H1 (cell line): ENCODE data around the gene FAM163A. TPM values are rescaled to one million over a fixed set of nuclear protein-coding genes. Genes with fewer than 3 reads are reported as not detected.

ENCODE experiments used
- CTCF ChIA-PET: fragments of 300-600 bp; sonication (Branson Sonifier 250); formaldehyde crosslinking; loops from one replicate; lab custom pipeline; 2021; ENCODE audit not compliant: partially characterized antibody; lab: Charles Lee
- POLR2A ChIA-PET: fragments of 300-600 bp; sonication (Branson Sonifier 250); formaldehyde crosslinking; loops from one replicate; lab custom pipeline; 2021; ENCODE audit warnings: inconsistent platforms; ENCODE audit not compliant: partially characterized antibody; lab: Charles Lee
- DNase-seq, 2 experiments: peaks; one replicate each; pipeline versions ENCODE4 v3.0.0 to v3.0.0-alpha.2; 2010 to 2022; ENCODE audit warnings: low spot score in 2 of 2, low read depth in 1 of 2, mixed read lengths in 1 of 2
- FAIRE-seq: peaks from 2 replicates; lab custom pipeline; 2011; peaks lifted over from hg19 to GRCh38; lab: Jason Lieb, UNC
- H2AFZ ChIP-seq: 2 replicates; pipeline ENCODE4 v1.8.1; 2012; ENCODE audit warnings: low read length, inconsistent platforms
- H2AK5ac ChIP-seq: 2 replicates; pipeline ENCODE4 v1.6.1; 2013; ENCODE audit warnings: low read depth, low read length
- H2BK120ac ChIP-seq: replicated peaks from 2 replicates; pipeline ENCODE3; 2013; ENCODE audit warnings: low read depth, low read length, inconsistent platforms
- H2BK12ac ChIP-seq: 2 replicates; pipeline ENCODE4 v1.6.1; 2013; ENCODE audit warnings: low read depth, low read length
- H2BK15ac ChIP-seq: 2 replicates; pipeline ENCODE4 v1.6.1; 2013; ENCODE audit warnings: low read length
- H2BK20ac ChIP-seq: 2 replicates; pipeline ENCODE4 v1.6.1; 2013; ENCODE audit warnings: low read length
- H2BK5ac ChIP-seq: 2 replicates; pipeline ENCODE4 v1.6.1; 2013; ENCODE audit warnings: low read depth, low read length
- H3K14ac ChIP-seq: 2 replicates; pipeline ENCODE4 v1.6.1; 2013; ENCODE audit warnings: inconsistent platforms; ENCODE audit not compliant: insufficient read length
- H3K18ac ChIP-seq: 2 replicates; pipeline ENCODE4 v1.6.1; 2013; ENCODE audit warnings: low read length; ENCODE audit errors: extremely low read depth
- H3K23ac ChIP-seq: 2 replicates; pipeline ENCODE4 v1.6.1; 2013; ENCODE audit warnings: inconsistent platforms; ENCODE audit not compliant: insufficient read length
- H3K23me2 ChIP-seq: 2 replicates; pipeline ENCODE4 v1.6.1; 2013; ENCODE audit warnings: low read depth, low read length
- H3K27ac ChIP-seq: 2 replicates; pipeline ENCODE4 v1.6.1; 2011; ENCODE audit warnings: low read depth, low read length, inconsistent platforms
- H3K27me3 ChIP-seq, 4 experiments: replicated peaks in 1 of 4; 1 replicate in 1 of 4; 2 replicates in 3 of 4; pipeline versions ENCODE4 v1.6.1 to v1.8.1; 2011 to 2013; ENCODE audit warnings: low read length in 3 of 4, mild to moderate bottlenecking in 3 of 4, inconsistent platforms in 2 of 4, mixed read lengths in 2 of 4, moderate library complexity in 1 of 4; ENCODE audit not compliant: control insufficient read depth in 3 of 4, insufficient read depth in 3 of 4; ENCODE audit errors: extremely low read depth in 1 of 4
- H3K36me3 ChIP-seq, 4 experiments: 2 replicates each; pipeline versions ENCODE4 v1.6.1 to v1.8.1; 2011 to 2013; ENCODE audit warnings: mild to moderate bottlenecking in 4 of 4, low read length in 3 of 4, moderate library complexity in 2 of 4, control low read depth in 1 of 4, inconsistent platforms in 1 of 4; ENCODE audit not compliant: insufficient read depth in 4 of 4, control insufficient read depth in 2 of 4
- H3K4ac ChIP-seq: replicated peaks from 2 replicates; pipeline ENCODE3; 2013; ENCODE audit warnings: low read length, low read depth, mixed read lengths, inconsistent platforms; ENCODE audit not compliant: insufficient read length
- H3K4me1 ChIP-seq, 4 experiments: replicated peaks in 1 of 4; 1 replicate in 1 of 4; 2 replicates in 3 of 4; pipeline versions ENCODE4 v1.6.1 to v1.8.1; 2011 to 2013; ENCODE audit warnings: low read length in 3 of 4, inconsistent platforms in 2 of 4, mixed read lengths in 1 of 4; ENCODE audit not compliant: insufficient read depth in 4 of 4, control insufficient read depth in 3 of 4
- H3K4me2 ChIP-seq, 2 experiments: 2 replicates each; pipeline versions ENCODE4 v1.6.1 to v1.8.1; 2011 to 2013; ENCODE audit warnings: low read depth in 2 of 2, low read length in 2 of 2, control low read depth in 1 of 2, inconsistent platforms in 1 of 2, mild to moderate bottlenecking in 1 of 2; ENCODE audit not compliant: insufficient read depth in 1 of 2
- H3K4me3 ChIP-seq, 4 experiments: fragments of 200-600, 300-600 bp in 1 of 4; sonication (generic), shearing (Covaris generic), sonication (Bioruptor Twin) in 1 of 4; 2 replicates each; pipeline versions ENCODE4 v1.5.1 to v1.8.1; 2011 to 2016; ENCODE audit warnings: low read length in 4 of 4, low read depth in 3 of 4, control low read depth in 2 of 4, inconsistent platforms in 2 of 4, mild to moderate bottlenecking in 2 of 4, mixed read lengths in 1 of 4, moderate library complexity in 1 of 4; ENCODE audit not compliant: insufficient read depth in 2 of 4; ENCODE audit errors: extremely low read depth in 1 of 4
- H3K56ac ChIP-seq: replicated peaks from 2 replicates; pipeline ENCODE3; 2013; ENCODE audit warnings: low read depth, mild to moderate bottlenecking, mixed read lengths, low read length, inconsistent platforms; ENCODE audit not compliant: insufficient read length
- H3K79me1 ChIP-seq: 2 replicates; pipeline ENCODE4 v1.6.1; 2013; ENCODE audit warnings: low read depth, low read length, control low read depth
- H3K79me2 ChIP-seq, 2 experiments: 2 replicates each; pipeline versions ENCODE4 v1.6.1 to v1.8.1; 2012 to 2013; ENCODE audit warnings: low read length in 2 of 2, mild to moderate bottlenecking in 2 of 2, inconsistent platforms in 1 of 2; ENCODE audit not compliant: insufficient read depth in 2 of 2, control insufficient read depth in 1 of 2
- H3K9ac ChIP-seq, 4 experiments: replicated peaks in 1 of 4; 1 replicate in 1 of 4; 2 replicates in 3 of 4; pipeline versions ENCODE4 v1.6.1 to v1.8.1; 2011 to 2013; ENCODE audit warnings: low read depth in 3 of 4, low read length in 3 of 4, control low read depth in 2 of 4, mild to moderate bottlenecking in 2 of 4, moderate library complexity in 2 of 4, inconsistent platforms in 1 of 4; ENCODE audit errors: extremely low read depth in 1 of 4
- H3K9me3 ChIP-seq, 2 experiments: 2 replicates each; pipeline versions ENCODE4 v1.6.1 to v1.8.1; 2012 to 2013; ENCODE audit warnings: mild to moderate bottlenecking in 2 of 2, moderate library complexity in 2 of 2, control low read depth in 1 of 2, inconsistent platforms in 1 of 2, low read depth in 1 of 2, low read length in 1 of 2, mixed read lengths in 1 of 2; ENCODE audit not compliant: insufficient read depth in 2 of 2
- H4K20me1 ChIP-seq, 2 experiments: replicated peaks in 1 of 2; 2 replicates each; pipeline versions ENCODE3 to v1.8.1; 2011 to 2013; ENCODE audit warnings: inconsistent platforms in 2 of 2, low read length in 2 of 2, mild to moderate bottlenecking in 1 of 2; ENCODE audit not compliant: insufficient read depth in 2 of 2, control insufficient read depth in 1 of 2
- H4K5ac ChIP-seq: 2 replicates; pipeline ENCODE4 v1.6.1; 2013; ENCODE audit warnings: low read length, low read depth, mixed read lengths, inconsistent platforms; ENCODE audit not compliant: insufficient read length
- H4K8ac ChIP-seq: 2 replicates; pipeline ENCODE4 v1.8.0; 2013; ENCODE audit warnings: mild to moderate bottlenecking, moderate library complexity, low read length, inconsistent platforms; ENCODE audit not compliant: insufficient read depth; ENCODE audit errors: extremely low read depth
- H4K91ac ChIP-seq: replicated peaks from 2 replicates; pipeline ENCODE3; 2013; ENCODE audit warnings: low read length, mixed read lengths, inconsistent platforms; ENCODE audit not compliant: insufficient read length
- ASH2L ChIP-seq: fragments of 200-600, 300-600 bp; sonication (generic); IDR thresholded peaks from one replicate; pipeline ENCODE4 v1.7.1; 2017; ENCODE audit warnings: low read length
- BCL11A ChIP-seq, 2 experiments: IDR thresholded peaks; one replicate each; pipeline ENCODE4 v1.6.1; 2011; ENCODE audit warnings: low read depth in 2 of 2, low read length in 2 of 2, mild to moderate bottlenecking in 2 of 2
- EGR1 ChIP-seq: IDR thresholded peaks from 2 replicates; pipeline ENCODE4 v1.6.1; 2011; ENCODE audit warnings: low read depth, low read length, borderline replicate concordance
- EP300 ChIP-seq, 2 experiments: IDR thresholded peaks; 1 replicate in 1 of 2; 2 replicates in 1 of 2; pipeline ENCODE4 v1.6.1; 2011 to 2012; ENCODE audit warnings: low read depth in 2 of 2, low read length in 2 of 2, mild to moderate bottlenecking in 2 of 2, borderline replicate concordance in 1 of 2, inconsistent platforms in 1 of 2, moderate library complexity in 1 of 2
- GABPA ChIP-seq: IDR thresholded peaks from 2 replicates; pipeline ENCODE4 v1.6.1; 2011; ENCODE audit warnings: mild to moderate bottlenecking, low read length, moderate library complexity, borderline replicate concordance; ENCODE audit not compliant: insufficient read depth
- JUN ChIP-seq: IDR thresholded peaks from 2 replicates; pipeline ENCODE4 v1.6.1; 2011; ENCODE audit warnings: low read depth, mild to moderate bottlenecking, improper control_type of control experiment, low read length
- KDM4A ChIP-seq: IDR thresholded peaks from one replicate; pipeline ENCODE4 v1.7.1; 2012; ENCODE audit warnings: low read depth, mild to moderate bottlenecking, moderate library complexity, low read length, inconsistent platforms; ENCODE audit not compliant: severe bottlenecking
- MAFK ChIP-seq: IDR thresholded peaks from 2 replicates; pipeline ENCODE4 v1.6.1; 2012; ENCODE audit warnings: low read depth, mild to moderate bottlenecking, improper control_type of control experiment, low read length
- NRF1 ChIP-seq: IDR thresholded peaks from 2 replicates; pipeline ENCODE4 v1.6.1; 2011; ENCODE audit warnings: mild to moderate bottlenecking, low read depth, low read length, improper control_type of control experiment
- POLR2A ChIP-seq, 2 experiments: IDR thresholded peaks; 1 replicate in 1 of 2; 2 replicates in 1 of 2; pipeline ENCODE4 v1.6.1; 2011; ENCODE audit warnings: low read depth in 2 of 2, low read length in 2 of 2, mild to moderate bottlenecking in 2 of 2; ENCODE audit errors: control extremely low read depth in 1 of 2
- RFX5 ChIP-seq: IDR thresholded peaks from 2 replicates; pipeline ENCODE4 v1.6.1; 2011; ENCODE audit warnings: low read depth, low read length, improper control_type of control experiment, borderline replicate concordance
- RXRA ChIP-seq: IDR thresholded peaks from 2 replicates; pipeline ENCODE4 v1.6.1; 2011; ENCODE audit warnings: low read depth, mild to moderate bottlenecking, low read length, moderate library complexity; ENCODE audit not compliant: insufficient read depth
- SIN3A ChIP-seq, 2 experiments: IDR thresholded peaks in 1 of 2; conservative IDR thresholded peaks in 1 of 2; 2 replicates each; pipeline ENCODE4 v1.6.1; 2011 to 2012; ENCODE audit warnings: low read length in 2 of 2, improper control_type of control experiment in 1 of 2, low read depth in 1 of 2, mild to moderate bottlenecking in 1 of 2
- TAF1 ChIP-seq: IDR thresholded peaks from 2 replicates; pipeline ENCODE4 v1.6.1; 2011; ENCODE audit warnings: mild to moderate bottlenecking, low read depth, low read length
- TBP ChIP-seq: IDR thresholded peaks from 2 replicates; pipeline ENCODE4 v1.6.1; 2011; ENCODE audit warnings: low read depth, low read length, improper control_type of control experiment
- WGBS, 2 experiments: shearing (Covaris generic) in 1 of 2; methylation state at CpG; one replicate each; pipeline versions ENCODE4 v1.1.6 to v1.1.7; 2013 to 2015; ENCODE audit warnings: low lambda C conversion rate in 2 of 2, mixed read lengths in 2 of 2, inconsistent platforms in 1 of 2, low coverage in 1 of 2, missing lambda C conversion rate in 1 of 2; ENCODE audit not compliant: insufficient replicate concordance in 2 of 2, insufficient coverage in 1 of 2, insufficient read length in 1 of 2; ENCODE audit errors: extremely low coverage in 1 of 2, missing lambda C conversion rate in 1 of 2; 5-methylcytosine and 5-hydroxymethylcytosine counted together
- polyA plus RNA-seq, 7 experiments: library from polyadenylated mRNA; depleted of rRNA in 3 of 7; stranded (reverse) in 5 of 7; unstranded in 2 of 7; fragments of >200 nt in 5 of 7; fragments of 200-250 nt in 2 of 7; gene quantifications; 1 replicate in 5 of 7; 2 replicates in 1 of 7; 4 replicates in 1 of 7; pipeline versions ENCODE4 v1.2.1 to v1.2.3, GENCODE V29; 2011 to 2013; ENCODE audit warnings: missing spikeins in 2 of 7, mixed read lengths in 2 of 7
- total RNA-seq: library from RNA; stranded (reverse); fragmentation: NEBNext Ultra II Directional; extraction: Animal tissue kit (Norgen Biotek cat#: 25700); gene quantifications from 2 replicates; pipeline ENCODE4 v1.2.1, GENCODE V29; 2021

FAM163A gene
- total and polyA plus RNA-seq, 2 of the 8 experiments (the other 6 are each of a cell fraction or from before 2014, with no cell fraction given) = 0.13 to 0.18 TPM

DNA sequence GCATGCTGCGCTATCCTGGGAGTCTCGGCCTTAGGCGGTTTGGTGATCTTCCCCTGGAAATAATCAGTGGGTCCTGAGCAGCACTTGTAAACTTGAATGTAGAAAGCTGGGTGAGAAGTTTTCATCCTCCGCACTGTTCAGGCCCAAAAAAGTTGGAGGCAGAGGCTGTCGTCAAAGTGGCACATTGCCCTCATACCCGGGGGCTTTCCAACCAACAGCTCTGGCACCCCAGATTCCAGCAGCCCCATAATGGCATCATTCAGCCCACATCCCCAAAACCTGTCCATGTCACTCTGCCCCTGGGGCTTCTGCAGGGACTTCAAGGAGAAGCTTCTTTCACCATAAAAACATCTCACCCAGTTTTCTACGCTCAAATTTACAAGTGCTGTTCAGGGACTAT, 75.2 kb downstream of the FAM163A start:
- WGBS, 2 experiments = 92% methylated on average over 7 of the region's 7 CpGs; no CpG with 5 or more reads in 1 of the 2 experiments
- no peaks in the 10 kb centered on the region for H3K79me1 ChIP-seq
- no peak overlapping the region for H4K91ac ChIP-seq
- H3K23ac ChIP-seq = no peak overlapping the region
- no peak overlapping the region for H3K14ac ChIP-seq
- H3K36me3 ChIP-seq = no peaks in the 10 kb centered on the region
- no peak overlapping the region for H3K4me3 ChIP-seq
- no peak overlapping the region for H2AK5ac ChIP-seq
- H3K9me3 ChIP-seq = no peaks in the 10 kb centered on the region
- peaks cover 0 to 17% (median 13%) of the 10 kb centered on the region in 4 experiments; a peak in 6 of 7 replicates for H3K27me3 ChIP-seq
- POLR2A ChIA-PET = no interaction called here
- H3K27ac ChIP-seq = no peak overlapping the region
- H3K9ac ChIP-seq = no peak overlapping the region
- H3K4me2 ChIP-seq = no peak overlapping the region
- H4K5ac ChIP-seq = no peak overlapping the region
- no peak overlapping the region for H2BK120ac ChIP-seq
- H4K20me1 ChIP-seq = no peaks in the 10 kb centered on the region
- peaks cover 4 to 12% (median 6%) of the 10 kb centered on the region in 4 experiments; a peak in 6 of 7 replicates for H3K4me1 ChIP-seq
- H3K23me2 ChIP-seq = peaks cover 11% of the 10 kb centered on the region
- no peak overlapping the region for H2AFZ ChIP-seq
- DNase-seq (no peak), FAIRE-seq (no peak)
- CTCF ChIA-PET = interaction anchor here (1.1 to 18.9 kb wide), 9 partner anchors 7 to 448 kb away, joined by 3 to 595 read pairs (median 5); no protein-coding TSS in a partner anchor
- H2BK12ac ChIP-seq = no peak overlapping the region
- no peaks in the 10 kb centered on the region for H3K79me2 ChIP-seq
- H2BK5ac ChIP-seq = no peak overlapping the region
- H2BK15ac ChIP-seq = no peak overlapping the region
- H4K8ac ChIP-seq = no peak overlapping the region
- no peak overlapping the region for H3K18ac ChIP-seq
- no peak overlapping the region for H3K4ac ChIP-seq
- H2BK20ac ChIP-seq = no peak overlapping the region
- H3K56ac ChIP-seq = no peak overlapping the region
- TF ChIP-seq ASH2L (no peak), POLR2A (IDR thresholded peaks at IDR 0.05; ENCODE audit: control extremely low read depth in 1 of 2, low read depth in 2 of 2, low read length in 2 of 2) (no peak), TAF1 (no peak), EP300 (IDR thresholded peaks at IDR 0.05; ENCODE audit: borderline replicate concordance in 1 of 2, low read depth in 2 of 2, low read length in 2 of 2) (no peak), BCL11A (IDR thresholded peaks at IDR 0.05; ENCODE audit: low read depth in 2 of 2, low read length in 2 of 2) (no peak), RXRA (no peak), SIN3A (conservative IDR thresholded peaks at IDR 0.05 in 1 of 2, IDR thresholded peaks at IDR 0.05 in 1 of 2; ENCODE audit: low read depth in 1 of 2, low read length in 2 of 2) (no peak), NRF1 (no peak), RFX5 (no peak), TBP (no peak), MAFK (no peak), GABPA (no peak), EGR1 (no peak), JUN (no peak), KDM4A (no peak)
